OCI-LY3 (cell line): ENCODE measurements around the gene COL9A2.

Source experiments
- H2AFZ ChIP-seq: fragments of 200-600, 300-600 bp; shearing (Covaris generic); 2 replicates; pipeline ENCODE4 v1.6.0; 2014; ENCODE audit warnings: antibody characterized with exemption, low read depth, low read length
- H3K27ac ChIP-seq: fragments of 200-600, 300-600 bp; sonication (generic); 2 replicates; pipeline ENCODE4 v1.5.1; 2014; ENCODE audit warnings: mild to moderate bottlenecking, low read length, moderate library complexity, mixed read lengths
- H3K27me3 ChIP-seq: fragments of 200-600, 300-600 bp; sonication (generic); 2 replicates; pipeline ENCODE4 v1.6.1; 2014; ENCODE audit warnings: low read depth, low read length, mixed read lengths
- H3K36me3 ChIP-seq: fragments of 200-600, 300-600 bp; sonication (generic); replicated peaks from 2 replicates; pipeline ENCODE3; 2014; ENCODE audit warnings: low read depth, low read length, mixed read lengths
- H3K4me1 ChIP-seq: fragments of 300-600, 200-600 bp; sonication (generic); 2 replicates; pipeline ENCODE4 v1.6.1; 2014; ENCODE audit warnings: low read length, mixed read lengths
- H3K4me2 ChIP-seq: fragments of 200-600, 300-600 bp; sonication (generic); 2 replicates; pipeline ENCODE4 v1.6.1; 2014; ENCODE audit warnings: low read length, mixed read lengths
- H3K4me3 ChIP-seq: fragments of 300-600, 200-600 bp; sonication (generic); 2 replicates; pipeline ENCODE4 v1.5.1; 2014; ENCODE audit warnings: antibody characterized with exemption, mild to moderate bottlenecking, low read length, moderate library complexity
- H3K79me2 ChIP-seq: fragments of 300-600, 200-600 bp; shearing (Covaris generic); 2 replicates; pipeline ENCODE4 v1.6.1; 2014; ENCODE audit warnings: mild to moderate bottlenecking, low read length, mixed read lengths
- H3K9ac ChIP-seq: fragments of 300-600, 200-600 bp; shearing (Covaris generic); 2 replicates; pipeline ENCODE4 v1.6.0; 2014; ENCODE audit warnings: mild to moderate bottlenecking, low read length, moderate library complexity
- H3K9me3 ChIP-seq: fragments of 200-600, 300-600 bp; shearing (Covaris generic); 2 replicates; pipeline ENCODE4 v1.6.1; 2014; ENCODE audit warnings: low read length, mixed read lengths; ENCODE audit not compliant: insufficient read depth
- H4K20me1 ChIP-seq: fragments of 200-600, 300-600 bp; sonication (generic); 2 replicates; pipeline ENCODE4 v1.6.1; 2016; ENCODE audit warnings: low read length, mixed read lengths; ENCODE audit not compliant: insufficient read depth
- EZH2phosphoT487 ChIP-seq: fragments of 200-600 bp; shearing (Covaris generic); IDR thresholded peaks from 2 replicates; pipeline ENCODE4 v1.6.1; 2018; ENCODE audit warnings: antibody characterized with exemption, mixed run types, low read depth
- TF ChIP-seq, protein P1 (sequence below): fragments of 200-600, 300-600 bp; sonication (generic); IDR thresholded peaks from 2 replicates; pipeline ENCODE4 v1.5.1; 2014; ENCODE audit warnings: antibody characterized with exemption, low read length, low read depth

The COL9A2 gene

DNA sequence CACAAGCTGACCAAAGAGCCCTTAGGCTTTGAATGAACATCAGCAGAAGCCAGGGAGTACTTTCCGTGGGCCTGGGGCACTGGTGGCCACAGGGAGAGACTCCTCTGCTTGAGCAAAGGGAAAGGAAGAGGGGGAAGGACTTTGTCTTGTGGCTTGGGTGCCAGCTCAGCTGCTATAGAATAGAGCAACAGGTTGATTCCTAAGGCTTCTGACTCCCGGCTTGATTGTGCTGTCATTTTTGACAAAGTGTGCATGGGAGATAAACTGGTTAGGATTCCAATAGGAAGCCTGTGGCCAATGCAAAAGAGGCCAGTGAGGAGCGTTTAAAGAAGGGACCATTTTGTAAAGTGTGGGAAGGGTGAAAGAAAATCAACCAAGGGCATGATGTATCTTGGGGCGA lies 44.6 kb upstream of the COL9A2 start:
- no peak overlapping the region for H3K4me2 ChIP-seq

GRCh38 chr1:40361201-40361600 lies 44.1 kb upstream of the COL9A2 start:
- H3K36me3 ChIP-seq: no peaks in the 10 kb centered on the region
- H4K20me1 ChIP-seq: no peaks in the 10 kb centered on the region
- peaks cover 20% of the 10 kb centered on the region for H3K4me1 ChIP-seq

More for the DNA sequence above, 44.6 kb upstream of the COL9A2 start:
- Histone ChIP-seq H3K4me1 (peaks cover 20% of the 10 kb centered on the region), H3K27me3 (no peaks in the 10 kb centered on the region), H3K9me3 (no peaks in the 10 kb centered on the region), H3K79me2 (no peaks in the 10 kb centered on the region), H2AFZ (no peak overlapping the region), H3K4me3 (no peak overlapping the region), H3K27ac (no peak overlapping the region), H4K20me1 (no peaks in the 10 kb centered on the region), H3K36me3 (no peaks in the 10 kb centered on the region), H3K9ac (no peak overlapping the region)
- TF ChIP-seq EZH2phosphoT487: no peak
- TF ChIP-seq, protein P1, sequence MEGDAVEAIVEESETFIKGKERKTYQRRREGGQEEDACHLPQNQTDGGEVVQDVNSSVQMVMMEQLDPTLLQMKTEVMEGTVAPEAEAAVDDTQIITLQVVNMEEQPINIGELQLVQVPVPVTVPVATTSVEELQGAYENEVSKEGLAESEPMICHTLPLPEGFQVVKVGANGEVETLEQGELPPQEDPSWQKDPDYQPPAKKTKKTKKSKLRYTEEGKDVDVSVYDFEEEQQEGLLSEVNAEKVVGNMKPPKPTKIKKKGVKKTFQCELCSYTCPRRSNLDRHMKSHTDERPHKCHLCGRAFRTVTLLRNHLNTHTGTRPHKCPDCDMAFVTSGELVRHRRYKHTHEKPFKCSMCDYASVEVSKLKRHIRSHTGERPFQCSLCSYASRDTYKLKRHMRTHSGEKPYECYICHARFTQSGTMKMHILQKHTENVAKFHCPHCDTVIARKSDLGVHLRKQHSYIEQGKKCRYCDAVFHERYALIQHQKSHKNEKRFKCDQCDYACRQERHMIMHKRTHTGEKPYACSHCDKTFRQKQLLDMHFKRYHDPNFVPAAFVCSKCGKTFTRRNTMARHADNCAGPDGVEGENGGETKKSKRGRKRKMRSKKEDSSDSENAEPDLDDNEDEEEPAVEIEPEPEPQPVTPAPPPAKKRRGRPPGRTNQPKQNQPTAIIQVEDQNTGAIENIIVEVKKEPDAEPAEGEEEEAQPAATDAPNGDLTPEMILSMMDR: no peak

GRCh38 chr1:40360631-40361030 lies 43.5 kb upstream of the COL9A2 start:
- Histone ChIP-seq H3K36me3 (no peaks in the 10 kb centered on the region), H3K4me1 (peaks cover 20% of the 10 kb centered on the region), H3K4me3 (no peak overlapping the region), H3K27me3 (no peaks in the 10 kb centered on the region), H4K20me1 (no peaks in the 10 kb centered on the region), H2AFZ (no peak overlapping the region), H3K4me2 (no peak overlapping the region), H3K79me2 (no peaks in the 10 kb centered on the region), H3K27ac (no peak overlapping the region), H3K9me3 (no peaks in the 10 kb centered on the region), H3K9ac (no peak overlapping the region)
- TF ChIP-seq, protein P1: no peak
- TF ChIP-seq EZH2phosphoT487: no peak

More at GRCh38 chr1:40361201-40361600, 44.1 kb upstream of the COL9A2 start:
- Histone ChIP-seq H3K27me3 (no peaks in the 10 kb centered on the region), H2AFZ (no peak overlapping the region), H3K4me2 (no peak overlapping the region), H3K4me3 (no peak overlapping the region), H3K9me3 (no peaks in the 10 kb centered on the region), H3K27ac (no peak overlapping the region), H3K79me2 (no peaks in the 10 kb centered on the region), H3K9ac (no peak overlapping the region)
- TF ChIP-seq EZH2phosphoT487: no peak
- TF ChIP-seq, protein P1: no peak

DNA sequence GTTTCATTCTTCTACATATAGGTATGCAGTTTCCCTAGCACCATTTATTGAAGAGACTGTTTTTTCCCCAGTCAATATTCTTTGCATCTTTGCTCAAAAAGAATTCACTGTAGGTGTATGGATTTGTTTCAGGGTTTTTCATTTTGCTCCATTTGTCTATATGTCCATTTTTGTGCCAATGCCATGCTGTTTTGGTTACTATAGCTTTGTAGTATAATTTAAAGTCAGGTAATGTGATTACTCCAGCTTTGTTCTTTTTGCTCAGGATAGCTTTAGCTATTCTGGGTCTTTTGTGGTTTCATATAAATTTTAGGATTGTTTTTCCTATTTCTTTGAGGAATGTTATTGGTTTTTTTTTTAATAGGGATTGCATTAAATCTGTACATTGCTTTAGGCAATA lies 40.5 kb upstream of the COL9A2 start:
- H3K4me1 ChIP-seq: peaks cover 7% of the 10 kb centered on the region
- H3K9me3 ChIP-seq: no peaks in the 10 kb centered on the region
- no peak overlapping the region for H3K4me3 ChIP-seq
- H3K9ac ChIP-seq: no peak overlapping the region
- no peak overlapping the region for H3K4me2 ChIP-seq
- no peaks in the 10 kb centered on the region for H3K27me3 ChIP-seq
- no peak for TF ChIP-seq EZH2phosphoT487
- TF ChIP-seq, protein P1: no peak
- no peaks in the 10 kb centered on the region for H4K20me1 ChIP-seq
- no peak overlapping the region for H2AFZ ChIP-seq
- no peaks in the 10 kb centered on the region for H3K79me2 ChIP-seq
- no peaks in the 10 kb centered on the region for H3K36me3 ChIP-seq
- H3K27ac ChIP-seq: no peak overlapping the region
